Fibroblast of skin of left quadriceps (primary cell): ENCODE data around the gene SLC7A4.
A peak's percentile ranks its signal among the peaks of the same experiment; 100 is the strongest.
"Not testable (repeated sequence)": the region's sequence is repeated elsewhere in the genome, so short reads cannot be mapped to it uniquely, and the experiment has no call there.

ENCODE experiments used
- DNase-seq, 2 experiments: peaks; one replicate each; pipeline ENCODE4 v3.0.0-alpha.2; 2013; ENCODE audit warnings: low read depth in 2 of 2

The SLC7A4 gene

GRCh38 chr22:21016644-21017420 is 15.5 kb downstream of the SLC7A4 start:
- no peak for DNase-seq

- DNase-seq: no peak
These were observed 16.8 kb downstream of the SLC7A4 start for GRCh38 chr22:21015466-21016006.

- peak in 1 of 2 experiments; percentile 7 for DNase-seq
These were observed 17.5 kb downstream of the SLC7A4 start, which contains the start of gene P2RX6 for GRCh38 chr22:21014726-21015465. TSS of gene P2RX6 (plus strand) at chr22:21015165. CDS start at chr22:21015175, 10 bp downstream.

GRCh38 chr22:21014202-21014725 is 18.1 kb downstream of the SLC7A4 start:
- peak; percentile 73 to 74 for DNase-seq

- no peak for DNase-seq
These were observed 18.6 kb downstream of the SLC7A4 start for GRCh38 chr22:21013657-21014201.

- DNase-seq: no peak
These were observed 19.6 kb downstream of the SLC7A4 start for GRCh38 chr22:21012446-21013407.

GRCh38 chr22:21010426-21011113 is 21.8 kb downstream of the SLC7A4 start:
- DNase-seq: no peak

- DNase-seq: peak in 1 of 2 experiments; percentile 7
These were observed 22.5 kb downstream of the SLC7A4 start for GRCh38 chr22:21009638-21010425.

GRCh38 chr22:21009208-21009607 is 23.2 kb downstream of the SLC7A4 start:
- not testable (repeated sequence) for DNase-seq

GRCh38 chr22:21003782-21004181 is 28.6 kb downstream of the SLC7A4 start:
- DNase-seq: no peak

- peak; percentile 86 to 87 for DNase-seq
These were observed 30.6 kb downstream of the SLC7A4 start, which contains the start of gene THAP7 for GRCh38 chr22:21001601-21002325. TSS of gene THAP7 (minus strand) at chr22:21002118. CDS start at chr22:21001911, 207 bp downstream.

GRCh38 chr22:21000987-21001600 is 31.3 kb downstream of the SLC7A4 start:
- no peak for DNase-seq

GRCh38 chr22:21000207-21000986 is 32.0 kb downstream of the SLC7A4 start:
- no peak for DNase-seq

- no peak for DNase-seq
These were observed 32.8 kb downstream of the SLC7A4 start for GRCh38 chr22:20999350-21000206.

- DNase-seq: no peak
These were observed 33.7 kb downstream of the SLC7A4 start for GRCh38 chr22:20998411-20999336.
